K562 (cell line): Measurements from ENCODE around the gene PDE11A. TPM values are rescaled to one million over a fixed set of nuclear protein-coding genes. Genes with fewer than 3 reads are reported as not detected.
A peak's percentile ranks its signal among the peaks of the same experiment; 100 is the strongest.

Experiments used
- C11orf30 ChIP-seq: fragments of 450-650 bp; IDR thresholded peaks from 2 replicates; pipeline ENCODE4 v1.6.1; 2016; ENCODE audit warnings: low read depth, mild to moderate bottlenecking
- CLOCK ChIP-seq: fragments of 250-450 bp; sonication (Bioruptor Pico); IDR thresholded peaks from 2 replicates; pipeline ENCODE4 v1.4.0; 2020; ENCODE audit warnings: mild to moderate bottlenecking, moderate library complexity, borderline replicate concordance
- ELF4 ChIP-seq: fragments of 450-650 bp; formaldehyde crosslinking; IDR thresholded peaks from 2 replicates; pipeline ENCODE4 v1.4.0; 2022; ENCODE audit warnings: missing genetic modification characterization
- L3MBTL2 ChIP-seq: fragments of 450-650 bp; IDR thresholded peaks from 2 replicates; pipeline ENCODE4 v1.6.1; 2016; ENCODE audit warnings: mild to moderate bottlenecking, moderate library complexity
- MLLT1 ChIP-seq, 2 experiments: fragments of 450-650 bp; IDR thresholded peaks; 2 replicates each; pipeline ENCODE4 v1.6.1; 2016
- NFE2 ChIP-seq: IDR thresholded peaks from 2 replicates; pipeline ENCODE4 v1.6.1; 2014; ENCODE audit warnings: antibody characterized with exemption, low read depth
- NRF1 ChIP-seq, 2 experiments: fragments of 450-650 bp; IDR thresholded peaks in 1 of 2; conservative IDR thresholded peaks in 1 of 2; 2 replicates each; pipeline ENCODE4 v1.6.1; 2014; ENCODE audit warnings: mild to moderate bottlenecking in 2 of 2
- SNIP1 ChIP-seq: fragments of 450-650 bp; IDR thresholded peaks from 2 replicates; pipeline ENCODE4 v1.7.1; 2017; ENCODE audit warnings: low read depth, mild to moderate bottlenecking
- STAT5A ChIP-seq: IDR thresholded peaks from 2 replicates; pipeline ENCODE4 v1.6.1; 2012; ENCODE audit warnings: low read length, inconsistent platforms, borderline replicate concordance
- TCFL5 ChIP-seq: fragments of 250-450 bp; sonication (Bioruptor Pico); conservative IDR thresholded peaks from 2 replicates; pipeline ENCODE4 v1.6.1; 2021; ENCODE audit warnings: mild to moderate bottlenecking, moderate library complexity, matching md5 sums
- TRIM25 ChIP-seq: fragments of 450-650 bp; IDR thresholded peaks from 2 replicates; pipeline ENCODE4 v1.7.0; 2016; ENCODE audit warnings: borderline replicate concordance
- ZFP91 ChIP-seq: sonication (generic); formaldehyde crosslinking; IDR thresholded peaks from 2 replicates; pipeline ENCODE4 v1.8.0; 2022; ENCODE audit warnings: mild to moderate bottlenecking, missing genetic modification reagents
- ZKSCAN3 ChIP-seq: fragments of 250-450 bp; sonication (Bioruptor Pico); IDR thresholded peaks from 2 replicates; pipeline ENCODE4 v1.4.0; 2020
- ZNF184 ChIP-seq: sonication (generic); formaldehyde crosslinking; IDR thresholded peaks from 2 replicates; pipeline ENCODE4 v1.5.0; 2020; ENCODE audit warnings: missing genetic modification reagents
- ZNF280B ChIP-seq: fragments of 250-450 bp; sonication (Bioruptor Pico); IDR thresholded peaks from 2 replicates; pipeline ENCODE4 v1.5.1; 2021; ENCODE audit warnings: mild to moderate bottlenecking
- ZNF551 ChIP-seq: fragments of 250-450 bp; sonication (Bioruptor Pico); IDR thresholded peaks from 2 replicates; pipeline ENCODE4 v1.5.0; 2021; ENCODE audit warnings: mild to moderate bottlenecking, moderate library complexity
- ZNF639 ChIP-seq, 2 experiments: fragments of 200-800 bp in 1 of 2; sonication (Bioruptor generic) in 1 of 2; sonication (generic) in 1 of 2; formaldehyde crosslinking in 1 of 2; IDR thresholded peaks in 1 of 2; conservative IDR thresholded peaks in 1 of 2; 2 replicates each; pipeline versions ENCODE4 v1.5.0 to v1.6.1; 2016 to 2020; ENCODE audit warnings: missing compliant biosample characterization in 1 of 2, missing genetic modification characterization in 1 of 2, missing genetic modification reagents in 1 of 2
- ZNF695 ChIP-seq: fragments of 450-650 bp; formaldehyde crosslinking; IDR thresholded peaks from 2 replicates; pipeline ENCODE4 v1.4.0; 2020; ENCODE audit warnings: mild to moderate bottlenecking, moderate library complexity
- ZNF785 ChIP-seq: fragments of 250-450 bp; sonication (Bioruptor Pico); IDR thresholded peaks from 2 replicates; pipeline ENCODE4 v1.4.0; 2020; ENCODE audit warnings: mild to moderate bottlenecking
- ZSCAN29 ChIP-seq: fragments of 450-650 bp; IDR thresholded peaks from 2 replicates; pipeline ENCODE4 v1.6.1; 2017
- polyA plus RNA-seq, 8 experiments: library from polyadenylated mRNA; depleted of rRNA in 4 of 8; stranded (reverse) in 5 of 8; unstranded in 3 of 8; fragments of >200 nt; fragmentation: Nextera tagmentation in 2 of 8; fragmentation: Illumina TruSeq in 1 of 8; extraction: Ambion mirVana in 2 of 8; extraction: Trizol in 1 of 8; gene quantifications; 2 replicates each; pipeline versions ENCODE4 v1.2.1 to v1.2.3, GENCODE V29; 2011 to 2014; ENCODE audit warnings: inconsistent platforms in 1 of 8, missing spikeins in 1 of 8
- total RNA-seq, 7 experiments: library from RNA; depleted of rRNA in 6 of 7; stranded (reverse); fragments of >200 nt in 6 of 7; fragmentation: Illumina TruSeq in 2 of 7; extraction: Trizol in 2 of 7; gene quantifications; 2 replicates each; pipeline versions ENCODE4 v1.2.1 to v1.2.3, GENCODE V29; 2011 to 2021; ENCODE audit warnings: low replicate concordance in 1 of 7

PDE11A gene
- total and polyA plus RNA-seq, 9 of the 15 experiments (the other 6 are each of a cell fraction or from before 2014, with no cell fraction given) = 3.2 to 22.1 (median 5.7) TPM

GRCh38 chr2:178075006-178075326 is 2.4 kb upstream of the PDE11A start (continued):
- TF ChIP-seq MLLT1 (IDR thresholded peaks at IDR 0.05) (no peak), ZFP91 (no peak), TCFL5 (CRISPR knock-in tag) (no peak), ZNF184 (no peak), NFE2 (no peak), ZNF695 (CRISPR knock-in tag) (no peak), SNIP1 (no peak), ELF4 (no peak), STAT5A (no peak), ZNF639 (CRISPR knock-in tag; conservative IDR thresholded peaks at IDR 0.05 in 1 of 2, IDR thresholded peaks at IDR 0.05 in 1 of 2) (0 out of 4 replicates have a peak, but pooled peaks of 1 of the 2 experiments have one; percentile 26), ZSCAN29 (no peak), CLOCK (CRISPR knock-in tag) (no peak), C11orf30 (no peak), TRIM25 (no peak), NRF1 (conservative IDR thresholded peaks at IDR 0.05 in 1 of 2, IDR thresholded peaks at IDR 0.05 in 1 of 2) (no peak), ZNF280B (CRISPR knock-in tag) (no peak), ZKSCAN3 (CRISPR knock-in tag) (no peak), ZNF551 (CRISPR knock-in tag) (no peak), ZNF785 (no peak), L3MBTL2 (0 out of 2 replicates have a peak, but pooled peaks have one; percentile 7)
